ENCODE data around the gene PDZD2. TPM values are rescaled to one million over a fixed set of nuclear protein-coding genes. Genes with fewer than 3 reads are reported as not detected.

PDZD2 gene
- total RNA-seq, 1 experiment from 2014 or later: 23.0 TPM

GRCh38 chr5:31957151-31957550, 318.2 kb downstream of the PDZD2 start:
- peaks cover 14% of the 10 kb centered on the region for H3K36me3 Mint-ChIP-seq (ENCODE audit: insufficient read depth, unreplicated experiment)
- H3K4me3 Mint-ChIP-seq (ENCODE audit: unreplicated experiment): no peak overlapping the region
- POLR2A ChIA-PET: no interaction called here
- intact Hi-C loops (cut with micrococcal nuclease): no loop called here
- no peaks in the 10 kb centered on the region for H3K4me1 Mint-ChIP-seq (ENCODE audit: insufficient read depth, unreplicated experiment)
- BruUV-seq (replicated peaks): no TSS peak
- no peak overlapping the region for H3K27ac Mint-ChIP-seq (ENCODE audit: low read depth, unreplicated experiment)
- no peak for TF ChIP-seq CTCF (IDR thresholded peaks at IDR 0.05; ENCODE audit: unreplicated experiment)
- no peaks in the 10 kb centered on the region for H3K9me3 Mint-ChIP-seq (ENCODE audit: unreplicated experiment)
- CTCF ChIA-PET: no interaction called here
- no peak for DNase-seq (ENCODE audit: unreplicated experiment)
- no peaks in the 10 kb centered on the region for H3K27me3 Mint-ChIP-seq (ENCODE audit: insufficient read depth, unreplicated experiment)

GRCh38 chr5:31962351-31962751, 323.4 kb downstream of the PDZD2 start:
- CTCF ChIA-PET: interaction anchor here (0.6 kb wide), 1 partner anchor 153 kb away, joined by 3 read pairs; no protein-coding TSS in a partner anchor
- TF ChIP-seq CTCF (IDR thresholded peaks at IDR 0.05; ENCODE audit: unreplicated experiment): no peak
- no peak overlapping the region for H3K4me3 Mint-ChIP-seq (ENCODE audit: unreplicated experiment)
- BruUV-seq (replicated peaks): no TSS peak
- peaks cover 7% of the 10 kb centered on the region for H3K4me1 Mint-ChIP-seq (ENCODE audit: insufficient read depth, unreplicated experiment)
- no peaks in the 10 kb centered on the region for H3K9me3 Mint-ChIP-seq (ENCODE audit: unreplicated experiment)
- no peak for DNase-seq (ENCODE audit: unreplicated experiment)
- H3K27ac Mint-ChIP-seq (ENCODE audit: low read depth, unreplicated experiment): no peak overlapping the region
- H3K36me3 Mint-ChIP-seq (ENCODE audit: insufficient read depth, unreplicated experiment): peaks cover 14% of the 10 kb centered on the region
- H3K27me3 Mint-ChIP-seq (ENCODE audit: insufficient read depth, unreplicated experiment): no peaks in the 10 kb centered on the region
- intact Hi-C loops (cut with micrococcal nuclease): no loop called here
- POLR2A ChIA-PET: interaction anchor here (0.8 to 1.4 kb wide), 2 partner anchors 26 to 65 kb away, joined by 3 to 4 read pairs; no protein-coding TSS in a partner anchor

GRCh38 chr5:31962871-31963307, 324.0 kb downstream of the PDZD2 start:
- no peak for DNase-seq (ENCODE audit: unreplicated experiment)
- no peak overlapping the region for H3K4me3 Mint-ChIP-seq (ENCODE audit: unreplicated experiment)
- ChIA-PET CTCF (interaction anchor here (0.6 kb wide), 1 partner anchor 111 kb away, joined by 5 read pairs; no protein-coding TSS in a partner anchor), POLR2A (interaction anchor here (0.7 to 0.8 kb wide), 2 partner anchors 26 to 796 kb away, joined by 3 to 4 read pairs; no protein-coding TSS in a partner anchor)
- no peak overlapping the region for H3K27ac Mint-ChIP-seq (ENCODE audit: low read depth, unreplicated experiment)
- H3K27me3 Mint-ChIP-seq (ENCODE audit: insufficient read depth, unreplicated experiment): no peaks in the 10 kb centered on the region
- no TSS peak for BruUV-seq (replicated peaks)
- peaks cover 14% of the 10 kb centered on the region for H3K36me3 Mint-ChIP-seq (ENCODE audit: insufficient read depth, unreplicated experiment)
- TF ChIP-seq CTCF (IDR thresholded peaks at IDR 0.05; ENCODE audit: unreplicated experiment): no peak
- no peaks in the 10 kb centered on the region for H3K9me3 Mint-ChIP-seq (ENCODE audit: unreplicated experiment)
- H3K4me1 Mint-ChIP-seq (ENCODE audit: insufficient read depth, unreplicated experiment): peaks cover 7% of the 10 kb centered on the region
- intact Hi-C loops (cut with micrococcal nuclease): no loop called here

GRCh38 chr5:31963358-31964006, 324.6 kb downstream of the PDZD2 start:
- Mint-ChIP-seq H3K27me3 (ENCODE audit: insufficient read depth, unreplicated experiment) (no peaks in the 10 kb centered on the region), H3K4me1 (ENCODE audit: insufficient read depth, unreplicated experiment) (peaks cover 7% of the 10 kb centered on the region), H3K9me3 (ENCODE audit: unreplicated experiment) (no peaks in the 10 kb centered on the region), H3K27ac (ENCODE audit: low read depth, unreplicated experiment) (no peak overlapping the region), H3K4me3 (ENCODE audit: unreplicated experiment) (no peak overlapping the region), H3K36me3 (ENCODE audit: insufficient read depth, unreplicated experiment) (peaks cover 16% of the 10 kb centered on the region)
- no peak for TF ChIP-seq CTCF (IDR thresholded peaks at IDR 0.05; ENCODE audit: unreplicated experiment)
- intact Hi-C loops (cut with micrococcal nuclease): no loop called here
- no TSS peak for BruUV-seq (replicated peaks)
- CTCF ChIA-PET: no interaction called here
- DNase-seq (ENCODE audit: unreplicated experiment): no peak
- POLR2A ChIA-PET: interaction anchor here (0.7 to 0.8 kb wide), 2 partner anchors 25 to 795 kb away, joined by 3 to 4 read pairs; no protein-coding TSS in a partner anchor
